IPS-20b (cell line): ENCODE results near the gene EVI5.

ENCODE experiments used
- H3K27ac ChIP-seq: one replicate; pipeline ENCODE4 v1.5.1; 2013; ENCODE audit warnings: low read length
- H3K27me3 ChIP-seq: 2 replicates; pipeline ENCODE4 v1.6.1; 2013; ENCODE audit warnings: mild to moderate bottlenecking, low read length, inconsistent platforms; ENCODE audit not compliant: insufficient read depth
- H3K36me3 ChIP-seq: 2 replicates; pipeline ENCODE4 v1.6.1; 2013; ENCODE audit warnings: low read depth, mild to moderate bottlenecking, inconsistent platforms, low read length, moderate library complexity; ENCODE audit not compliant: insufficient read depth
- H3K4me1 ChIP-seq: 2 replicates; pipeline ENCODE4 v1.6.1; 2013; ENCODE audit warnings: mild to moderate bottlenecking, control low read depth, inconsistent platforms, low read length, moderate library complexity; ENCODE audit not compliant: insufficient read depth
- H3K4me3 ChIP-seq: 2 replicates; pipeline ENCODE4 v1.5.1; 2013; ENCODE audit warnings: mild to moderate bottlenecking, low read length, inconsistent platforms
- H3K9ac ChIP-seq: 2 replicates; pipeline ENCODE4 v1.6.1; 2013; ENCODE audit warnings: low read depth, mild to moderate bottlenecking, inconsistent platforms, low read length, moderate library complexity
- H3K9me3 ChIP-seq: 2 replicates; pipeline ENCODE4 v1.6.1; 2013; ENCODE audit warnings: mild to moderate bottlenecking, low read depth, low read length, inconsistent platforms; ENCODE audit not compliant: insufficient read depth

Gene EVI5

GRCh38 chr1:92473781-92474495 lies 311.0 kb downstream of the EVI5 start:
- Histone ChIP-seq H3K4me3 (no peak overlapping the region), H3K27me3 (peaks cover 56% of the 10 kb centered on the region), H3K4me1 (no peaks in the 10 kb centered on the region; the same call in 1 of the 2 replicates), H3K36me3 (no peaks in the 10 kb centered on the region), H3K27ac (no peak overlapping the region), H3K9ac (no peak overlapping the region), H3K9me3 (no peaks in the 10 kb centered on the region)

- no peak overlapping the region for H3K4me3 ChIP-seq
- H3K27ac ChIP-seq, result no peak overlapping the region
- H3K4me1 ChIP-seq, result no peaks in the 10 kb centered on the region; the same call in 1 of the 2 replicates
- peaks cover 19% of the 10 kb centered on the region for H3K27me3 ChIP-seq
- no peak overlapping the region for H3K9ac ChIP-seq
- no peaks in the 10 kb centered on the region for H3K36me3 ChIP-seq
- H3K9me3 ChIP-seq, result no peaks in the 10 kb centered on the region
Measured at GRCh38 chr1:92470216-92470615, 314.7 kb downstream of the EVI5 start.

DNA sequence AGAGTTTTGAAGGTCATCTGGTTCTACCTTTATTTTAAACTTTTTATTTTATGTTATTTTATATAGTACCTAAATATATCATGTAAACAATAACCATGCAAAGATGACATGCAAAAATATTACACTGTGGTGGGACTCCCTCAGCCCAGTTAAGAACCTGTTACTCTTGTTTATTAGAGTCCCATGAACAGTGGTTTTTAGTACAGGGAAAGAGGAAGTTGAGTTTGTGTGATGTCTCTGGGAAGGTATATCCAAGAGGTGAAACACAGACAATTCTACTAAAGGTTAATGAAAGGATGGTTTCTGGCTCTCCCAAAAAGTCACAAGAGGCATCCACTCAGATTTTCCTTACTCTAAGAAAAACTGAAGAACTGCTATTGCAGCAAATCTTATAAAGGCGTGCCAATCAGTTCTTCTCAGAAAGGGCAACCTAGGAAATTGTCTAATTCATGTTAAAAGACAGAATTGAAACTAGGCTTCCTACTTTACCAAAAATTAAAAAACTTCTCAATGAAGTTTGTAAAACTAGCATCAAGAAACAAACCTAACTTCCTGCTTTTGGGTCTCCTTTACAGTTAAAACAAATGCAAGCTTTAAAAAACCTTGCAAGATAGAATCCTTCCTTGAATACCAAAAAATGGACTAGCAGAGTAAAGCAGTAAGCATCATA lies 318.1 kb downstream of the EVI5 start:
- Histone ChIP-seq H3K4me1 (no peaks in the 10 kb centered on the region), H3K36me3 (no peaks in the 10 kb centered on the region), H3K27me3 (no peaks in the 10 kb centered on the region), H3K4me3 (no peak overlapping the region), H3K27ac (no peak overlapping the region), H3K9ac (no peak overlapping the region), H3K9me3 (no peaks in the 10 kb centered on the region)

DNA sequence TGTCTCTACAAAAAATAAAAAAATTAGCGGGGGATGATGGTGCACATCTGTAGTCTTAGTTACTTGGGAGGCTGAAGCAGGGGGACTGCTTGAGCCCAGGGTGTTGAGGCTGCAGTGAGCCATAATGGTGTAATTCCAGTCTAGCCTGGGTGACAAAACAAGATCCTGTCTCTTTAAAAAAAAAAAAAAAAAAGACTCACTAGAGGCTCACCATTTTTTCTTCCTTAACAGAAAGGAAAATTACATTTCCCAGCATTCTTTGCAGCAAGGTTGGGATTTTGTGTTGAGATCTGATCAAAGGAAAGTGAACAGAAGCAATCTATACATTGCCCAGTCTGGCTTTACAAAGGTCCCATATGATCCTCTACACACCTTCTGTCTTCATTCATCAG lies 319.7 kb downstream of the EVI5 start:
- Histone ChIP-seq H3K36me3 (no peaks in the 10 kb centered on the region), H3K9me3 (no peaks in the 10 kb centered on the region), H3K4me1 (no peaks in the 10 kb centered on the region), H3K9ac (no peak overlapping the region), H3K27ac (no peak overlapping the region), H3K4me3 (no peak overlapping the region), H3K27me3 (no peaks in the 10 kb centered on the region)

GRCh38 chr1:92464588-92465255 lies 320.2 kb downstream of the EVI5 start:
- H3K27ac ChIP-seq, result no peak overlapping the region
- no peak overlapping the region for H3K4me3 ChIP-seq
- H3K4me1 ChIP-seq, result no peaks in the 10 kb centered on the region
- H3K36me3 ChIP-seq, result no peaks in the 10 kb centered on the region
- H3K9me3 ChIP-seq, result no peaks in the 10 kb centered on the region
- H3K27me3 ChIP-seq, result no peaks in the 10 kb centered on the region
- no peak overlapping the region for H3K9ac ChIP-seq

- no peak overlapping the region for H3K4me3 ChIP-seq
- H3K27me3 ChIP-seq, result no peaks in the 10 kb centered on the region
- no peak overlapping the region for H3K27ac ChIP-seq
- no peaks in the 10 kb centered on the region for H3K4me1 ChIP-seq
- no peak overlapping the region for H3K9ac ChIP-seq
- H3K36me3 ChIP-seq, result no peaks in the 10 kb centered on the region
- H3K9me3 ChIP-seq, result no peaks in the 10 kb centered on the region
Measured at GRCh38 chr1:92461364-92462097, 323.4 kb downstream of the EVI5 start.

DNA sequence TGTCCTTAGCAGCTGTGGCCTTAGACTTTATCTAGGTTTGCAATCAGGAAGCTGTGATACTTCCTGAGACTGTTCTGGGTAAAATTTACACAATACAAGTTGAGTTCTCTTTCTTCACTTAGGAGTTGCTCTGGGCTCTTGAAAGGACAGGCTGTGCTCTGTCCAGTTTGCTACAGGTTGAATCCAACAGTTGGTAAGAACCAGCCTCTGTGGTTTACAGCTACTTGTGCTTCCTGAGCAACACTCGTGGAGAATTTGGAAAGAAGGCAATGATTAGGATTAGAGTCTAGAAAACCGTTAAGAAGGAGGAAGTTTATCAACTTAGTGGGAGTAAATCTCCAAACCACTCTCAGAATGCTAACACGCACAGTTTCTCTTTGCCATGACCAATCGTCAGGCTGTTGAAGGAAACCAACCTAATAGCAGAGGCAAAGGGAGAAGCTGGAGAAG lies 325.0 kb downstream of the EVI5 start:
- H3K27me3 ChIP-seq, result no peaks in the 10 kb centered on the region
- H3K4me1 ChIP-seq, result no peaks in the 10 kb centered on the region
- no peaks in the 10 kb centered on the region for H3K9me3 ChIP-seq
- no peak overlapping the region for H3K4me3 ChIP-seq
- no peak overlapping the region for H3K27ac ChIP-seq
- no peaks in the 10 kb centered on the region for H3K36me3 ChIP-seq
- no peak overlapping the region for H3K9ac ChIP-seq
